Hepatic stellate cell (primary cell): ENCODE results near the gene DOK3.
"Not testable (repeated sequence)": the region's sequence is repeated elsewhere in the genome, so short reads cannot be mapped to it uniquely, and the experiment has no call there.

ENCODE experiments used
- DNase-seq: peaks from one replicate; pipeline ENCODE4 v3.0.0; 2011; ENCODE audit warnings: low spot score

DOK3 gene

GRCh38 chr5:177496727-177497291, 12.8 kb downstream of the DOK3 start:
- DNase-seq, result peak; percentile 90

DNA sequence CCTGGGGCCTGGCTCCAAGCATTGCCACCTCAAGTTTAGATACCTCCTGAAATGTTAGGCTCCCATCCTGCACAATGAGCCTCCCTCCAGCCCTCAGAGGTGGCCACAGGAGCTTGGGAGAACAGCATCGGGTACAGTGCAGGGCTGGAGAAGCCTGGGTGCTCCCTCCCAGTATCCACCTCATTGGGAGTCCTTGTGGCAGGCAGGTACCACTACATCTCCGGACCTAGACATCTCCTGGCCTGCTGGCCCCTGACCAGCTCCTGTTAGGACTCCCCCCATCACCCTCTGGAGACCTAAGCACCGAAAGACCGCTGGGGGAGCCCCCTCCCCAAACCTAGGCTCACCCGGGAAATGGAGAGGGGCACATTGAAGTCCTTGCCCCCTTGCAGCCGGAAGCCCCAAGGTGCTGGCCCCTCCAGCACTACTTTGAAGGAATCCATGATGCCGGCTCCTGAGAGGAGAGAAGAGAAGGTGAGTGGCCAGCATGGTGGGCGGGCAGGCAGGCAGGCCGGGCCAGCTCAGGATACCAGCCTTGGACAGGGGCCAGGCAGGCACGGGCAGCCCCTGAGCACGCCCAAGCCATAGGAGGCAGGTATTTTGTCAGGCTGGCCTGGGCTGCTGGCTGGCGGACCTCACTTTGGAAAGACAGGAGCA, 13.4 kb downstream of the DOK3 start:
- peak; percentile 77 for DNase-seq

DNA sequence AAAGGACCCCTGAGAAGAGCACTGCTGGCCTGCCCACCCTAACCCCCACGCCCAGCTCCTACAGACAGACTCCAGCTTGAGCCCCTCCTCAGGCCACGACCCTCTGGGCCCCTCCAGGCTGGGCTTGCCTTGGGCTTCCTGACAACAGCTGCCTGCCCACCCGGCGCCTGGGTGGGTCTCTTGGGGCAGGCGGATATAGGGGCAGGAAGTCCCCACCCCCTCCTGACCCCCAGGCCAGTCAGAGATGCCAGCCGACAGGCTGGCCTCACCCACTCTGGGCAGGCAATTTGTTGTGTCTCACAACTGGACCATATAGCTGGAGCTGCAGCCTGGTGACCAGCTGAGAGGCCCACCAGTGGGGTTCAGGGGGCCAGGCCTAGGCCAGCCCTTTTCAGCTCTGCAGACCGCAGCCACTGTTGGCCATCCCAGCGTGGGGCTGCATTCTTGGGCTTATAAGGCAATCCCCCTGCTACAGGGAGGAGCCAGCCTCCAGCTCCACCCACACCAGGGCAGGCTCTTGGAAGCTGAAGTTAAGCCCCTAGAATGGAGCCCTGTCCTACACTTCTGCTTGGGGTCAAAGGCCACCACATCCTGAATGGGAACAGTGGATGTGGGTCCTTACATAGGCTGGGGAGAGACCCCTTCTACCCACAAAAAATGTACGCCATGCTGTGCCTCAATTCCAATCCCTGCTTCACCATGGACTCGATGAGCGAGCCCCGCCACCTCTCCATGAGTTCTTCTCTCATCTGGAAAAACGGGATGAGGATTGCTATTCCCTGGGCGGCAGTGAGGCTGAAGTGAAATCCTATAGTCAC, 14.2 kb downstream of the DOK3 start:
- DNase-seq, result peak; percentile 88

- peak; percentile 91 for DNase-seq
Observed at GRCh38 chr5:177494346-177495195, 15.1 kb downstream of the DOK3 start.

DNA sequence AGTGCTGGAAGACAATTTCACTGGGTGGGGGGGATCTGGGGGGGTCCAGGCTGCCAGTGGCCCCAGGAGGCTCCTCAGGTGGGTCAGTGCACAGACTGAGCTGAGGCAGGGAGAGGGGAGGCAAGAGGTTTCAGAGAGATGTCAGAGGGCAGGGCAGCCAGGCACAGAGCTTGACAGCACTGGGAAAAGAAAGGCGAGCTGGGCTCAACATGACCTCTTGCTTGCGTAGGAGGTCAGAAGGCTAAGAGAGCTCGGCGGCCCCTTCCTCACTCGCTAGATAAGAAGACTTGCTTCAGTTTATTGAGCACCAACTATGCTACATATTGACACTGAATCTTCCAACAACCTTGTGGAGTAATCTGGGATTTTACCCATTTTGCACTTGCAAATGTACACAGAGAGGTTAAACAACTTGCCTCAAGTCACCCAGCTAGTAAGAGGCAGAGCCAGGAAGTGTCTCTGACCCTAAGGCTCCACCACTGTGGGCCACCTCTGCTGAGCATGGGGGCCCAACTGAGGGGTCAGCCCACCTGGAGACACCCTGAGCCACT, 15.8 kb downstream of the DOK3 start:
- DNase-seq, result no peak

DNA sequence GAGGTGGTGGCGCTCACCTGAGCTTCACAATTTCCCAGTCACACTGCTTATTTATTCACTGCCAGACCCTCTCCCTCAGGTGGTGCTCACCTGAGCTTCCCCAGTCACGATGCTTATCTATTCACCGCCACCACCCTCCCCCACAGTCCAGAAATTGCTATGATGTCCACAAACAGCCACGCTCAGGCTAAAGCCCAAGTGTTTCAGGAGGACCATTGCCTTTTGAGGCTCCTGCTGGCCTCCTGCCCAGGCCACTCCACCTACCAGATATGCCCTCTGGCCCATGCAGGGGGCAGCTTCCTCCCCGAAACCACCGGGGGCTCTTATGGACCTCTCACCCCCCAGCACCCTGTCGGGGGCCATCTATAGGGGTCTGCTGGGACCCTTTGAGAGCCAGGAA, 16.8 kb downstream of the DOK3 start:
- no peak for DNase-seq

DNA sequence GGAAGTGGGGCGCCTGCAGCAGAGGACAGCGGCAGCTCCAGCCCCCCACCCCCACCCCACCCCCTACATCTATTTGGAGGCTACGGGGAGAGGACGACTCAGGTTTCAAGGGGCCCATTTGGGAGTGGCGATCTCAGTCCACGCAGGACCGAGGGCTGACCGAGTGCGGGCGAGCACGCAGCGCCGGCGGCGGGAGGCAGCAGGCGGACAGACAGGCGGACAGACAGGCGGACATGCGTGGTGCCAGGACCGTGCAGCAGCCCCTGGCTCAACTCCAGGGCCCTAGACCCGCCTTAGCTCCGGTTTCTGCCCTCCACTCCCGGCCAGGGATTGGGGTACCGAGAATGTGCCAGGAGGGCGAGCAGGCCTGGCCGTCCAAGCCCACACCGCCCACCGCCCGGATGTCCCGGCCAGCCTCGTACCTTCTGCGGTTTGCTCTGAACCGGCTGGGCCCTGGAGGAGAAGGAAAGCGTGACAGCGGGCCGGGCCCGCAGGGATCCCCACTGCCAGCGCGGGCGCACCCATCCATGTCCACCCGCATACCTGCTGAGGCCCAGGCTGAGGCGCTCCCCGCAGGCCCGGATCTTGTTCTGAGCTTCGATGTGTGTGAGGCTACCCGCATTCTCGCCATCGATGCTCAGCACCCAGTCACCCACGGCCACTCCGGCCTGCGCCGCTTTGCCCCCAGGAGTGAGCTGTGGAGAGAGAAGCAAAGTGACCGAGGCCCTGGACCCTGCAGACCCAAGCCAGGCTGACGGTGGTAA, 17.5 kb downstream of the DOK3 start:
- DNase-seq, result no peak

DNA sequence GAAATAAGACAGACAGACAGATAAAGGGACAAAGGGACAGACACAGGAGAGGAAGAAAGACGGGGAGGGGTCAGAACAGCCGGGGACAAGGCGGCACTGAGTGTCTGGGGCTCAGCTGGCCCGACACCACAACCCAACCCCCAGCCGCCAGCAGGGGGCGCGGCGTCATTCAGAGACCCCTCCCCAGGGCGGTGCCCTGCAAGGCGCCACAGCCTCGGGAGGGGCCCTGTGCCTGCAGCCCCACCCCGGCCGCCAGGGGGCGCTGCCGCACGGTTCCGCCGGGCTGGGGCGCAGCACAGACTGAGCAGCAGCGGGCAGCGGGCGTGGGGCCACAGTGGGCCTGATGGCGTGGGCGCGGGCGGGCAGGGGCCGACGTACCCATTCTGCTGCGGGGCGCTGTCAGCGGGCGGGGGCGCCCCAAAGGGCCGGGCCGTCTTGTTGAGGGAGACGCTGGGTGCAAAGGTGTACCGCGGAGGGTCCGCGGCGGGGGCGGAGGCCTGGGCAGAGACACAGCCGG, 18.1 kb downstream of the DOK3 start:
- no peak for DNase-seq

- no peak for DNase-seq
Observed at GRCh38 chr5:177490992-177491391, 18.6 kb downstream of the DOK3 start.

GRCh38 chr5:177490311-177490991, 19.2 kb downstream of the DOK3 start:
- DNase-seq, result no peak

GRCh38 chr5:177489119-177489716, 20.4 kb downstream of the DOK3 start:
- DNase-seq, result no peak

DNA sequence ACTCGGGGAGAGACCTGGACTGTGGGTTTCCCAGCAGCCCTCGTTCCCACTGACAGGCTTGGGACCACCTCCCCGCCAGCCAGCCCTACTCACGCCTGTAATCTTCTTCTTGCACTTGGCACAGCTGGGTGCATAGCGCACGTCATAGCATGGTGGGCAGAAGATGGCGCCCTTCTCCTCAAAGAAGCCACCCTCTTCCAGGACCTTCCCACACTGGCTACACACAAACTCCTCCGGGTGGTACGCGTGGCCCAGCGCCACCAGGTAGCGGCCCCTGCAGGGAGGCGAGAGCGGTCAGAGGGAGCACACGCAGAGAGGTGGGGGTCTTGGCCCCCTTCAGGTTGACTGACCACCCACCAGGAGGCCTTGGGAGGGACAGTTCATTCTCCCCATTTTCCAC, 21.7 kb downstream of the DOK3 start:
- DNase-seq, result no peak

GRCh38 chr5:177487144-177487543, 22.5 kb downstream of the DOK3 start:
- DNase-seq, result no peak

GRCh38 chr5:177486256-177486655, 23.4 kb downstream of the DOK3 start:
- DNase-seq, result no peak

- not testable (repeated sequence) for DNase-seq
Observed at GRCh38 chr5:177485753-177486152, 23.9 kb downstream of the DOK3 start.

GRCh38 chr5:177484902-177485549, 24.6 kb downstream of the DOK3 start:
- no peak for DNase-seq

GRCh38 chr5:177483994-177484901, 25.4 kb downstream of the DOK3 start:
- DNase-seq, result no peak

- no peak for DNase-seq
Observed at GRCh38 chr5:177483042-177483441, 26.6 kb downstream of the DOK3 start.
